ENCODE measurements around the gene ROR1.

The ROR1 gene

DNA sequence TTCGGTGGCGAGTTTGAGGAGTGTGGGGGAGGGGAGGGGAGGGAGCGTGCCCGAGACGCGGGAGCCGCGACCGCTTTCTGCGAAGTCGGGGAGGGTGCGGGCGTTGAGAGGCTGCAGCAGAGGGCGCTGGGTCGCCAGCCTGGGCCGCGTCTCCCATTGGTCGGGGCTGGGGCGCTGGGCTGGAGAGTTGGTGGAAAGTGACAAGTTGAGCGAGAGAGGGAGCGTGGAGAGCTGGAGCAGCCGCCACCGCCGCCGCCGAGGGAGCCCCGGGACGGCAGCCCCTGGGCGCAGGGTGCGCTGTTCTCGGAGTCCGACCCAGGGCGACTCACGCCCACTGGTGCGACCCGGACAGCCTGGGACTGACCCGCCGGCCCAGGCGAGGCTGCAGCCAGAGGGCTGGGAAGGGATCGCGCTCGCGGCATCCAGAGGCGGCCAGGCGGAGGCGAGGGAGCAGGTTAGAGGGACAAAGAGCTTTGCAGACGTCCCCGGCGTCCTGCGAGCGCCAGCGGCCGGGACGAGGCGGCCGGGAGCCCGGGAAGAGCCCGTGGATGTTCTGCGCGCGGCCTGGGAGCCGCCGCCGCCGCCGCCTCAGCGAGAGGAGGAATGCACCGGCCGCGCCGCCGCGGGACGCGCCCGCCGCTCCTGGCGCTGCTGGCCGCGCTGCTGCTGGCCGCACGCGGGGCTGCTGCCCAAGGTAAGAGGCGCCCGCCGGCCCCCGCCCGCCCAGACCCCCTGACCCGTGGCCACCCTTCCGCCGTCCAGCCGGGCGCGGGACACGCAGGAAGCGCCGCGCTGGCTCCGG is at the start of gene ROR1:
Gene ROR1, plus strand, starts transcription at position 203 of the 802 bp plus-strand sequence.
- no peak for DNase-seq (ENCODE audit: low read depth)

- no peak for DNase-seq (ENCODE audit: low read depth)
Observed at GRCh38 chr1:63724375-63724899, 49.4 kb upstream of the ROR1 start.

- no peak for DNase-seq (ENCODE audit: low read depth)
Observed at GRCh38 chr1:63728611-63729226, 45.1 kb upstream of the ROR1 start.

DNA sequence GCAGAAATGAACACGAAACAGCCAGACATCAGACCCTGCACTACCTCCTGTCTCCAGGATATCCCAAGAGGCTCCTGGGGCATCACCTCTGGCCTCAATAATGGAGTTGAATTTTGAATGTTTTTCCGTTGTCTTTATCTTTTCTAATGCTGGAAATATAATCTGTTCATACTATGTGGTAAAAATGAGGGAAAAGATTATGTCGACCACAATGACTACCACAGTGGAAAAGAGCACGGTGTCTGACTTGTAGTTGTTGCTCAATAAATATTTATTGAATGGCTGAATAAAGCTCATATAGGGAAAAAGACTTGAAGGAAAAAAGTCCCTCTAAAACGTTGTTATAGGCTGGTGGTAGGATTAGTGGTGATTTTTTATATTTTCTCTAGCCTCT is 44.6 kb upstream of the ROR1 start:
- DNase-seq (ENCODE audit: low read depth) = no peak

GRCh38 chr1:63730211-63730610 is 43.6 kb upstream of the ROR1 start:
- no peak for DNase-seq (ENCODE audit: low read depth)

- no peak for DNase-seq (ENCODE audit: low read depth)
Observed at GRCh38 chr1:63731117-63732043, 42.4 kb upstream of the ROR1 start.

DNA sequence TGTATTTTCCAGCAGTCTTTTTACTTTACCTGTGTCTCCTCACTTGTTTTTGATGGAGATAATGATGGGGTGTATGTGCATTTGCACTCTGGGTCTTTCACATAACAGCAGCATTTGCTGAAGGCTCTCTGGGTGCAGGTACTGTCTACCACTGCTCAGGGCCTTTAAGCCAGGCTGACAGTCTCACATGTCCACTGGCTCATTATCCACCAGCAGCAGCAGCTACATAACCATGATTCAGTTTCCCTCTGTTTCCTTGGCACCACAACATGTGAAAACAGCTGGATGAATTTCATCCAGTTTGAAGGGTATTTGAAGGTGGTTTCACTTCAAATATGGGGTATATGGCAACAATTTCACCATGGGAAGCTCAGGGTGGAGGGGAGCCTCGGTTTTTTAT is 41.2 kb upstream of the ROR1 start:
- no peak for DNase-seq (ENCODE audit: low read depth)

- no peak for DNase-seq (ENCODE audit: low read depth)
Observed at GRCh38 chr1:63738772-63739171, 35.0 kb upstream of the ROR1 start.

DNA sequence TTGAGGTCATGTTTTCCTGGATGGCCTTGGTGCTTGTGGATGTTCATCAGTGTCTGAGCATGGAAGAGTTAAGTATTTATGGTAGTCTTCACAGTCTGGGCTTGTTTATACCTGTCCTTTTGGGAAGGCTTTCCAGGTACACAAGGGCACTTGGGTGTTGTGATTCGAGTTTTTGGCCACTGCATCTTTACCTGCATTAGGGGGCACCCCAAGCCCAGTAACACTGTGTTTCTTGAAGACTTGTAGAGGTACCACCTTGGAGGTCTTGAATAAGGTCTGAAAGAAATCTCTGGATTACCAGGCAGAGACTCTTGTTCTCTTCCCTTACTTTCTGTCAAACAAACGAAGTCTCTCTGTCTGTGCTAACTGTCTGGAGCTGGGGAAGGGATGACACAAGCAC is 34.4 kb upstream of the ROR1 start:
- DNase-seq (ENCODE audit: low read depth) = no peak

- DNase-seq (ENCODE audit: low read depth) = no peak
Observed at GRCh38 chr1:63740432-63740831, 33.4 kb upstream of the ROR1 start.

DNA sequence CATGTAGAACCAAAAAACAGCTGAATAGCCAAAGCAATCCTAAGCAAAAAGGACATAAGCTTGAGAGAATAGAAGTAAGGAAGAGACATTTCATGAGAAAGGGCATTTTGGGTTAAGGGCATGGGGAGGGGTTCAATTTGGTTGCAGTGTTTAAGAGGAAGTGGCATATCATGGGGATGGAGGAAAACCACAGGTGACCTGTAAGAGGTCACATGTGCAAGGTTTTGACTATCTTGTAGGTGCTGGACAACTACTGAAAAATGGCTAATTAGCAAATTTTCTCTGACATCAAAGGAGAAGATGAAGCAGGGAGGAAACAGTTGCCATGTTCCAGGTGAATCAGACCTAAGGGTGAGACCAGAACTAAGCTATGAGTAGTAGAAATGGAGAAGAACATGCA is 31.3 kb upstream of the ROR1 start:
- DNase-seq (ENCODE audit: low read depth) = no peak

DNA sequence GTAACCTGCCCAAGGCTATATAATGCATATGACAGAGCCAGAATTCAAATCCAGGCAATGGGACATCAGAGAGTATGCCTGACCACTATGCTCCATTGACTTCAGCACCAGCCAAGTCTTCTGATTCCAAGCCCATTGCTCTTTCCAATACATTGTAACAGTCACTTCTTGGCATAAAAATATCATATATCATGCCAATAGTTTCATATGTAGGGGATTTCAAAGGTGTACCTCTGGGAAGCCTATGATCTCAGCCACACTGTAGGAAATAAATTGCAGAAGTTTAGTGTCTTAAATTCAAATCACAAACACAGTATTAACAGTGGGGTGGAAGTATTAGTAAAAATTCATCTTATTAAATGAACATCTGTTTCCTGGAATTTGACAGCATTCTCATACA is 30.0 kb upstream of the ROR1 start:
- DNase-seq (ENCODE audit: low read depth) = no peak

DNA sequence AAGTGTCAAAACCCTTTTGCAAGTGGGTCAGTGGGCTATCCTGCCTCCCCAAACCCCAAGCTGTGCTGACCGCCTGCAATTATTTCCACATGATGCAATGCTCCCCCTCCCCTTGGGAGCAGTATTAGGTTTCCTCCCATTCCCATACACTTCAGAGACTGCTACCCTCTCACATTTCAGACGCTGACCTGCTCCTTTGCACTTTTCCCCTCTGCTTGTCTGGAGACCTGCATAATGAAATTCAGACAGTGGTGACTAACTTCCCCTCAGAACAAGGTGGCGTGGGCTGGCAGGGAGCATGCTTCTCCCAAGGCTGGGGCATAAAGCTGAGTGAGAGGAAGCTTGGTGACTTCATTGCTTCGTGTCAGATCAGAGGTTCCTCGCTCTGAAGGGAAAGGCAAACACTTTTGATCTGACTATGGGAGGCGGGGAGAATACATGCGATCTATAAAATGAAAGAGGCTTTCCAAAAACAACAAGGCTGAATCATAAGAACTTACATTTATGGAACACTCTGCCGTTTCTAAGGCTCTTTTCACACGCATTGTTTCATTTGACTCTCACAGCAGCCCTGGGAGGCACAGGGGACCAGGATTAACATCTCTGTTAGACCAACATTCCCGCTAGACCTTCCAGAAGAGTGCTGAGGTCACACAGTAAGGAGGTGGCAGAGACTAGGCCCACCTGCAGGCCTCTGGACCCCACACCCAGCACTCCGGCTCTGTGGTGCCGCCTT is 27.5 kb upstream of the ROR1 start:
- DNase-seq (ENCODE audit: low read depth) = no peak

DNA sequence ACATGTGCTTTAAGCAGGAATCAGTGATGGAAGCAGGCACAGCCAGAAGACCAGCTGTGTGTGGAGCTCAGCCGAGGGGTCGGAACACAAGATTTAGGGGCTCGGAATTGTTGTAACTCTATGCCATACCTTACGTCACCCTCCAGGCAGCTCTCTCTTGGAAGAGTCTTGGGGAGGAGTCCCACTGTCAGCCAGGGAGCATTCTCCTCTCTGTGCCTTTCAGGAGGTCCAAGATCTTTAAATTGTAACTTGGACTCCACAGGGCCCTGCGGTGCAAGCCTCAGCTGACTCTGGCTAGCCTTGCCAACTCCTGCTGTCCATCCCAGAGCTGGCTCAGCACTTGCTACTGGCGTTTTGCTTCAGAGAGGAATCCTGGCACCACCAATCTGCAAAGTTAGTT is 26.4 kb upstream of the ROR1 start:
- no peak for DNase-seq (ENCODE audit: low read depth)

DNA sequence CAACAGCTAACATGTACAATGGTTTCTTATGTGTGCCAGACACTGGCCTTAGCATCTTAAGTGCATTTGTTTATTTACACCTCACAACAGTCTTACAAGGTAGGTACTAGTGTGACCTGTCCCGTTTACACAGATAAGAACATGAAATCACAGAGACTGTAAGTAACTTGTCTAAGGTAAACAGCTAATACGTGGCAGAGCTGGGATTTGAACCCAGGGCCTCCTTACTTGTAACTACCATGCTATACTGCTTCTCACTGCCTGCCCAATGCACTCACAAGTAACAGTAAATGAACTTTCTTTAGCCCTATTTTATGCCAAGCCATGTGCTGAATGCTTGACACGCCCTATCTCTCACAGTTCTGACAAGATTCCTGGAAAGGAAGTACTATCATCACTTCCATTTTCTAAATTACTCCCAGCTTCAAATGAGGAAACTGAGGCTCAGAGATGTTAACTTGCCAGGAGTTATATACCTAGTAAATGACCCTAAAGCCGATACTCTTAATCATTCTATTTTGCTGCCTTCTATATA is 25.7 kb upstream of the ROR1 start:
- DNase-seq (ENCODE audit: low read depth) = no peak

GRCh38 chr1:63748641-63749040 is 25.2 kb upstream of the ROR1 start:
- no peak for DNase-seq (ENCODE audit: low read depth)

DNA sequence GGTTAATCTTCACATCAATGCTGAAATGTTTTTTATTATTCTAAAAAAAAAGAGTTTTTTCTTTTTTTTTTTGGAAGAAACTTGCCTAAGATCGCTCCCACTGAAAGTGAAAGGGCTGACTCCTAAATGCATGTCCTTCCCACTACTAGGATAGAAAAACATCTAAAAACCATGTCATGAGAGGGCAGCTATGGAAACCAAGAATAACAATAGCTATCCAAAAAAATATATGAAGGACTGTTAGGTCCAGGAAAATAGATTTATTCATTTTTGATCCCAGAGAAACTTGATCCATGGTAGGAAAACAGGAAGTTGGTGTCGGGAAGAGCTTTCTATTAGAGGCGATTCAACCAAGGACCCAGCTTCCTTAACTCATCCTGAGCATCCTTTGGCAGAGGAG is 23.1 kb upstream of the ROR1 start:
- no peak for DNase-seq (ENCODE audit: low read depth)

DNA sequence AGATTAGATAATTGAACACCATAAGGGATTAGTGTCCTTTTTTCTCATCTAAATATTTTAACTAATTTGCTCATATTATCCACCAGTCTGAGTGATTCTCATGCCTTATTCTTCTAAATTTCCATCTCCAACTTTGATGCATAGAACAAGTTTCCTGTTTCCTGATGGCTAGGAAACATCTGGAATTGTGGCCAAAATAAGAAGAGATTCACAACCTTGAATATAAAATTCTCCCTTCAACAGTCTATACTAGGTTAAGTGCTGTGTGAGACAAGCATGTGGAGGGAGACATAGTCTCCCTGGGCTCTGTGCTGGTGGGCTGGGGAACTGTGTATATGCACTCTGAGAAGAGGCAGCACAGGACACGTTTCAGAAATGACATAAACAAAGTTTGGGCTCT is 21.6 kb upstream of the ROR1 start:
- DNase-seq (ENCODE audit: low read depth) = no peak

- no peak for DNase-seq (ENCODE audit: low read depth)
Observed at GRCh38 chr1:63753591-63753990, 20.2 kb upstream of the ROR1 start.

DNA sequence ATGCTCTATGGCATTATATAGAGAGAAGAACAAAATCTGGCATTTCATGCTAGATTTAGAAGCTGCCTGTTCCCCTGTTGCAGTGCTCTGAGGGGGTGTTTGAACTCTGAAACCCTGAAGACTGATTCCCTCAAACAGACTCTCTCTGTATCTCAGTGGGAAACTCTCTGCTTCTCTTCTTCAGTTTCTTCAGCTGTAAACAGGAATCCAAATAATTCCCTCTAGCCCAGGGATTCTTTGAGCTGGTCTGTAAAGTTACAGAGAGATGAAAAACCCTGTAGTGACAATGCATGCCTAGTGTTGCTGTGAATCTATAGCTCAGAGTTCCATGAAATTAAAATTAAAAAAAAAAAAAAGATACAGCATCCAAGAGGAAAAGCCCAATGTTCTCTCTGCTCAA is 17.0 kb upstream of the ROR1 start:
- no peak for DNase-seq (ENCODE audit: low read depth)

- no peak for DNase-seq (ENCODE audit: low read depth)
Observed at GRCh38 chr1:63757334-63757733, 16.5 kb upstream of the ROR1 start.

DNA sequence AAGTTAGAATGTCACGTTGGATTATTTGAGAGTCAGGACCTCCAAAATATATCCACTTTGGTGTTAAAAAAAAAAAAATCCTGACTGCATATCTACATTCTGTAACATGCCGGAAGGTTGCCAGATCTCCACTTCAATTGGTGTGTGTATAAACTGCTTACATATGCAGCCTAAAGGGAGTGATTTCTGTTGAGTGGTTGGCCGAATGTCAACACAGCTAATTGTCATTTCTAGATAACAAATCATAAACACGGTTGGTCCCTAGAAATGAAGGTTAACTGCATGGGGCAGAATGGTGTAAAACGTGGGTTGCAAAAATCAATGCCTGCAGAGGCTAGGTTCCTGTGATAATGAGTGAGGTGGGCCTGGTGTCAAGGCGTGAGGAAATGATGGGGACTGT is 15.0 kb upstream of the ROR1 start:
- DNase-seq (ENCODE audit: low read depth) = no peak
